ENCODE data around the gene GRIN3A.
A peak's percentile ranks its signal among the peaks of the same experiment; 100 is the strongest.

The GRIN3A gene

GRCh38 chr9:101706261-101706798, 32.1 kb downstream of the GRIN3A start:
- H3K27me3 ChIP-seq (ENCODE audit: control insufficient read depth, insufficient read depth, low read length), result no peaks in the 10 kb centered on the region
- H3K27ac ChIP-seq (ENCODE audit: low read length), result no peak overlapping the region
- H3K4me3 ChIP-seq (ENCODE audit: low read length), result no peak overlapping the region
- no peaks in the 10 kb centered on the region for H3K9me3 ChIP-seq (ENCODE audit: control insufficient read depth, insufficient read depth, low read length)
- H3K36me3 ChIP-seq (ENCODE audit: control insufficient read depth, insufficient read depth, low read length), result no peaks in the 10 kb centered on the region
- H3K4me1 ChIP-seq (ENCODE audit: control insufficient read depth, insufficient read depth, low read length), result no peaks in the 10 kb centered on the region
- no peak for DNase-seq (ENCODE audit: low read depth, low spot score)

- H3K4me1 ChIP-seq (ENCODE audit: control insufficient read depth, insufficient read depth, low read length), result no peaks in the 10 kb centered on the region
- H3K4me3 ChIP-seq (ENCODE audit: low read length), result peak overlapping the region; percentile 27; the same call in 1 of the 2 replicates
- H3K36me3 ChIP-seq (ENCODE audit: control insufficient read depth, insufficient read depth, low read length), result no peaks in the 10 kb centered on the region
- no CpG with 5 or more reads among the region's 21 CpGs for WGBS (ENCODE audit: insufficient coverage, insufficient read length)
- peak; percentile 58 for DNase-seq (ENCODE audit: low read depth, low spot score)
- no peak overlapping the region for H3K27ac ChIP-seq (ENCODE audit: low read length)
- no peaks in the 10 kb centered on the region for H3K27me3 ChIP-seq (ENCODE audit: control insufficient read depth, insufficient read depth, low read length)
- no peaks in the 10 kb centered on the region for H3K9me3 ChIP-seq (ENCODE audit: control insufficient read depth, insufficient read depth, low read length)
Observed at GRCh38 chr9:101705135-101705661, 33.2 kb downstream of the GRIN3A start.

GRCh38 chr9:101702257-101702656, 36.2 kb downstream of the GRIN3A start:
- Histone ChIP-seq H3K27ac (ENCODE audit: low read length) (no peak overlapping the region), H3K4me3 (ENCODE audit: low read length) (no peak overlapping the region), H3K4me1 (ENCODE audit: control insufficient read depth, insufficient read depth, low read length) (no peaks in the 10 kb centered on the region), H3K9me3 (ENCODE audit: control insufficient read depth, insufficient read depth, low read length) (no peaks in the 10 kb centered on the region), H3K27me3 (ENCODE audit: control insufficient read depth, insufficient read depth, low read length) (no peaks in the 10 kb centered on the region), H3K36me3 (ENCODE audit: control insufficient read depth, insufficient read depth, low read length) (no peaks in the 10 kb centered on the region)
- no peak for DNase-seq (ENCODE audit: low read depth, low spot score)

- no CpG with 5 or more reads among the region's 1 CpG for WGBS (ENCODE audit: insufficient coverage, insufficient read length)
- Histone ChIP-seq H3K27me3 (ENCODE audit: control insufficient read depth, insufficient read depth, low read length) (no peaks in the 10 kb centered on the region), H3K9me3 (ENCODE audit: control insufficient read depth, insufficient read depth, low read length) (no peaks in the 10 kb centered on the region), H3K27ac (ENCODE audit: low read length) (no peak overlapping the region), H3K4me1 (ENCODE audit: control insufficient read depth, insufficient read depth, low read length) (no peaks in the 10 kb centered on the region), H3K36me3 (ENCODE audit: control insufficient read depth, insufficient read depth, low read length) (no peaks in the 10 kb centered on the region), H3K4me3 (ENCODE audit: low read length) (no peak overlapping the region)
- no peak for DNase-seq (ENCODE audit: low read depth, low spot score)
Observed at GRCh38 chr9:101693546-101694336, 44.7 kb downstream of the GRIN3A start.

GRCh38 chr9:101691657-101692056, 46.8 kb downstream of the GRIN3A start:
- Histone ChIP-seq H3K27me3 (ENCODE audit: control insufficient read depth, insufficient read depth, low read length) (no peaks in the 10 kb centered on the region), H3K9me3 (ENCODE audit: control insufficient read depth, insufficient read depth, low read length) (no peaks in the 10 kb centered on the region), H3K4me1 (ENCODE audit: control insufficient read depth, insufficient read depth, low read length) (no peaks in the 10 kb centered on the region), H3K4me3 (ENCODE audit: low read length) (no peak overlapping the region), H3K27ac (ENCODE audit: low read length) (no peak overlapping the region), H3K36me3 (ENCODE audit: control insufficient read depth, insufficient read depth, low read length) (no peaks in the 10 kb centered on the region)
- no CpG with 5 or more reads among the region's 2 CpGs for WGBS (ENCODE audit: insufficient coverage, insufficient read length)
- no peak for DNase-seq (ENCODE audit: low read depth, low spot score)

- DNase-seq (ENCODE audit: low read depth, low spot score), result no peak
- Histone ChIP-seq H3K4me1 (ENCODE audit: control insufficient read depth, insufficient read depth, low read length) (no peaks in the 10 kb centered on the region), H3K27ac (ENCODE audit: low read length) (no peak overlapping the region), H3K27me3 (ENCODE audit: control insufficient read depth, insufficient read depth, low read length) (no peaks in the 10 kb centered on the region), H3K36me3 (ENCODE audit: control insufficient read depth, insufficient read depth, low read length) (no peaks in the 10 kb centered on the region), H3K4me3 (ENCODE audit: low read length) (no peak overlapping the region), H3K9me3 (ENCODE audit: control insufficient read depth, insufficient read depth, low read length) (no peaks in the 10 kb centered on the region)
- no CpG with 5 or more reads among the region's 2 CpGs for WGBS (ENCODE audit: insufficient coverage, insufficient read length)
Observed at GRCh38 chr9:101689039-101689438, 49.4 kb downstream of the GRIN3A start.

GRCh38 chr9:101684665-101685064, 53.8 kb downstream of the GRIN3A start:
- WGBS (ENCODE audit: insufficient coverage, insufficient read length), result no CpG with 5 or more reads among the region's 2 CpGs
- H3K4me3 ChIP-seq (ENCODE audit: low read length), result no peak overlapping the region
- no peak for DNase-seq (ENCODE audit: low read depth, low spot score)
- no peaks in the 10 kb centered on the region for H3K9me3 ChIP-seq (ENCODE audit: control insufficient read depth, insufficient read depth, low read length)
- H3K36me3 ChIP-seq (ENCODE audit: control insufficient read depth, insufficient read depth, low read length), result no peaks in the 10 kb centered on the region
- no peak overlapping the region for H3K27ac ChIP-seq (ENCODE audit: low read length)
- H3K4me1 ChIP-seq (ENCODE audit: control insufficient read depth, insufficient read depth, low read length), result no peaks in the 10 kb centered on the region
- H3K27me3 ChIP-seq (ENCODE audit: control insufficient read depth, insufficient read depth, low read length), result no peaks in the 10 kb centered on the region

- no CpG with 5 or more reads among the region's 2 CpGs for WGBS (ENCODE audit: insufficient coverage, insufficient read length)
- Histone ChIP-seq H3K9me3 (ENCODE audit: control insufficient read depth, insufficient read depth, low read length) (no peaks in the 10 kb centered on the region), H3K27ac (ENCODE audit: low read length) (no peak overlapping the region), H3K36me3 (ENCODE audit: control insufficient read depth, insufficient read depth, low read length) (no peaks in the 10 kb centered on the region), H3K27me3 (ENCODE audit: control insufficient read depth, insufficient read depth, low read length) (no peaks in the 10 kb centered on the region), H3K4me3 (ENCODE audit: low read length) (no peak overlapping the region), H3K4me1 (ENCODE audit: control insufficient read depth, insufficient read depth, low read length) (no peaks in the 10 kb centered on the region)
- no peak for DNase-seq (ENCODE audit: low read depth, low spot score)
Observed at GRCh38 chr9:101683236-101683635, 55.2 kb downstream of the GRIN3A start.

- Histone ChIP-seq H3K27ac (ENCODE audit: low read length) (no peak overlapping the region), H3K27me3 (ENCODE audit: control insufficient read depth, insufficient read depth, low read length) (no peaks in the 10 kb centered on the region), H3K4me1 (ENCODE audit: control insufficient read depth, insufficient read depth, low read length) (no peaks in the 10 kb centered on the region), H3K9me3 (ENCODE audit: control insufficient read depth, insufficient read depth, low read length) (no peaks in the 10 kb centered on the region; the same call in 1 of the 2 replicates), H3K36me3 (ENCODE audit: control insufficient read depth, insufficient read depth, low read length) (no peaks in the 10 kb centered on the region), H3K4me3 (ENCODE audit: low read length) (no peak overlapping the region)
- no peak for DNase-seq (ENCODE audit: low read depth, low spot score)
Observed at GRCh38 chr9:101677861-101678260, 60.6 kb downstream of the GRIN3A start.

GRCh38 chr9:101675341-101675740, 63.1 kb downstream of the GRIN3A start:
- DNase-seq (ENCODE audit: low read depth, low spot score), result no peak
- Histone ChIP-seq H3K9me3 (ENCODE audit: control insufficient read depth, insufficient read depth, low read length) (no peaks in the 10 kb centered on the region; the same call in 1 of the 2 replicates), H3K27me3 (ENCODE audit: control insufficient read depth, insufficient read depth, low read length) (no peaks in the 10 kb centered on the region), H3K4me3 (ENCODE audit: low read length) (no peak overlapping the region), H3K4me1 (ENCODE audit: control insufficient read depth, insufficient read depth, low read length) (no peaks in the 10 kb centered on the region), H3K27ac (ENCODE audit: low read length) (no peak overlapping the region), H3K36me3 (ENCODE audit: control insufficient read depth, insufficient read depth, low read length) (no peaks in the 10 kb centered on the region)
- 100% methylated on average over 1 of the region's 1 CpG for WGBS (ENCODE audit: insufficient coverage, insufficient read length)

GRCh38 chr9:101674165-101674564, 64.3 kb downstream of the GRIN3A start:
- DNase-seq (ENCODE audit: low read depth, low spot score), result no peak
- no peaks in the 10 kb centered on the region for H3K4me1 ChIP-seq (ENCODE audit: control insufficient read depth, insufficient read depth, low read length)
- WGBS (ENCODE audit: insufficient coverage, insufficient read length), result no CpG with 5 or more reads among the region's 1 CpG
- H3K27ac ChIP-seq (ENCODE audit: low read length), result no peak overlapping the region
- H3K9me3 ChIP-seq (ENCODE audit: control insufficient read depth, insufficient read depth, low read length), result no peaks in the 10 kb centered on the region; the same call in 1 of the 2 replicates
- H3K4me3 ChIP-seq (ENCODE audit: low read length), result no peak overlapping the region
- no peaks in the 10 kb centered on the region for H3K27me3 ChIP-seq (ENCODE audit: control insufficient read depth, insufficient read depth, low read length)
- no peaks in the 10 kb centered on the region for H3K36me3 ChIP-seq (ENCODE audit: control insufficient read depth, insufficient read depth, low read length)
